ENCODE measurements around the gene HNRNPR. TPM values are rescaled to one million over a fixed set of nuclear protein-coding genes. Genes with fewer than 3 reads are reported as not detected.

HNRNPR gene
- total and polyA plus RNA-seq, 2 of the 8 experiments (the other 6 are each of a cell fraction or from before 2014, with no cell fraction given) = 110 to 214 TPM

- peak; percentile 10 to 34; a peak in 2 of 4 replicates for TF ChIP-seq RAD21 (IDR thresholded peaks at IDR 0.05 in 1 of 2, conservative IDR thresholded peaks at IDR 0.05 in 1 of 2; ENCODE audit: low read depth in 2 of 2, low read length in 2 of 2)
- TF ChIP-seq EGR1 (IDR thresholded peaks at IDR 0.05; ENCODE audit: borderline replicate concordance, low read depth, low read length) = peak; percentile 76; the same call in 1 of the 2 replicates
- no peak for TF ChIP-seq SIRT6 (IDR thresholded peaks at IDR 0.05; ENCODE audit: low read length)
- TF ChIP-seq RNF2 (IDR thresholded peaks at IDR 0.05; ENCODE audit: borderline replicate concordance, low read depth, low read length, missing control alignments, poor library complexity, severe bottlenecking) = peak; percentile 55
- no peak for TF ChIP-seq USF2 (IDR thresholded peaks at IDR 0.05; ENCODE audit: low read length)
- TF ChIP-seq CTBP2 (IDR thresholded peaks at IDR 0.05; ENCODE audit: borderline replicate concordance, insufficient read depth, insufficient read length, low read length) = peak; percentile 63
- TF ChIP-seq EP300 (IDR thresholded peaks at IDR 0.05; ENCODE audit: borderline replicate concordance in 1 of 2, low read depth in 2 of 2, low read length in 2 of 2) = peak in 1 of 2 experiments; percentile 81; a peak in 1 of 3 replicates
- peak; percentile 97 for TF ChIP-seq RXRA (IDR thresholded peaks at IDR 0.05; ENCODE audit: insufficient read depth, low read depth, low read length)
These were observed 26.9 kb upstream of the HNRNPR start (continued) for GRCh38 chr1:23370709-23371584.
